HG03354 (cell line): ENCODE data around the gene BEND7.
A peak's percentile ranks its signal among the peaks of the same experiment; 100 is the strongest.
"Not testable (repeated sequence)": the region's sequence is repeated elsewhere in the genome, so short reads cannot be mapped to it uniquely, and the experiment has no call there.

ENCODE experiments used
- ATAC-seq: cut with Tn5 transposase; IDR thresholded peaks from one replicate; pipeline ENCODE4 v1.9.1; 2021; ENCODE audit warnings: mild to moderate bottlenecking; ENCODE audit not compliant: unreplicated experiment, poor library complexity, severe bottlenecking

BEND7 gene, protein sequence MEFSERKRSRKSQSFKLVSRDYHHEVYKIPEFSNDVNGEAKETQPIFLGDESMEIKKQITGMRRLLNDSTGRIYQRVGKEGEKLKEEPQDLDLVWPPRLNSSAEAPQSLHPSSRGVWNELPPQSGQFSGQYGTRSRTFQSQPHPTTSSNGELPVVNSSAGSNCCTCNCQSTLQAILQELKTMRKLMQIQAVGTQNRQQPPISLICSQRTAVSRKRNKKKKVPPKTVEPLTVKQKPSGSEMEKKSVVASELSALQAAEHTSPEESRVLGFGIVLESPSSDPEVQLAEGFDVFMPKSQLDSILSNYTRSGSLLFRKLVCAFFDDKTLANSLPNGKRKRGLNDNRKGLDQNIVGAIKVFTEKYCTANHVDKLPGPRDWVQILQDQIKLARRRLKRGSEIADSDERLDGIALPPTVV

DNA sequence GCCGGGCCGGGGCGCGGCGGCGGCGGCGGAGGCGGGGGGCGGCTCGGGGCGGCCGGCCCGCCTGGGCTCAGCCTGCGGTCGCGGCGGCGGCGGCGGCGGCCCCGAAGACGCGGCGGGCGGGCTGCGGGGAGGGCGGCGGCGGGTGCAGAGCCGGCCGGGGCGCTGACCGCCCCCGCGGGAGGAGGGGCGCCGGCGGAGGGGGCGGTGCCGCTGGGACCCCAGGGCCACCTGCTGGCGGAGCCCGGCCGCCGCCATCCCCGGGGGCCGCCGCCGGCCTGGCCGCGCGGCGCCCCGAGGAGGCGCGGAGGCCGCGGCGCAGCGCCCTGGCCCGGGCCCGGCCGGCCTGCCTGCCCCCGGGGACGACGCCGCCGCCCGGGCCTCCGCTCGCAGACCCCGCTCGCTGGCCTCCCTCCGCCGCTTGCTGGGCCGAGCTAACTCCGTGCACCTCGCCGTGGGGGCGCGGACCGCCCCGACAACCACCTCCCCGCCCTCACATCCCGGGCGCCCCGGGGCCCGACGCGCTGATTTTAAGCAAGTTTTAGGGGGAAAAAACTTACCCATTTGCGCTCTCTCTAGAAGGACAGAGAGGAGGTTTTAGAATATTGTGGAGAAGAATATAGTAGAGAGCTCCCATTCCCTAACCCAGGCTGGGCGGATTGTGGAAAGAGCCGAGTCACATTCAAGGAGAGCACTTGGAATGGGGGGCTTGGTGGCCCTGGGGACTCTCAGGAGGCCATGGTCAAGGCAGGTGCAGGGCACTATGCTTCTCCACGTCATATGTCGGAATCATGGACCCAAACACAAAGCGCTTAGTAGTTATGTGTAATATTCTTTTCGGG lies at the start of gene BEND7:
BEND7 (minus strand) TSS at position 140 of the 839 bp plus-strand sequence. CDS start 481 bp downstream, outside the sequence.
- ATAC-seq = peak; percentile 44

GRCh38 chr10:13573960-13574359 lies 45.1 kb upstream of the BEND7 start:
- ATAC-seq = no peak

DNA sequence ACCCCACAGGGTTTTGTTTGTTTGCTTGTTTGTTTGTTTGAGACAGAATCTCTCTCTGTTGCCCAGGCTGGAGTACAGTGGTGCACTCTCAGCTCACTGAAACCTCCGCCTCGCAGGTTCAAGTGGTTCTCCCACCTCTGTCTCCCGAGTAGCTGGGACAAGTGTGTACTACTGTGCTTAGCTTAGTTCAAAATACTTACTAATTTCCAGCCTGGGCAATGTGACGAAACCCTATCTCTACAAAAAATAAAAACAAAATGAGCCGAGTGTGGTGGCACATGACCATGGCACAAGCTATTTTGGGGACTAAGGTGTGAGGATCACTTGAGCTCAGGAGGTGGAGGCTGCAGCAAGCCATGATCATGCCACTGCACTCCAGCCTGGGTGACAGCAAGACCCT lies 42.7 kb upstream of the BEND7 start:
- no peak for ATAC-seq

- ATAC-seq = no peak
Observed at GRCh38 chr10:13567030-13567429, 38.2 kb upstream of the BEND7 start.

GRCh38 chr10:13564576-13564975 lies 35.8 kb upstream of the BEND7 start:
- no peak for ATAC-seq

DNA sequence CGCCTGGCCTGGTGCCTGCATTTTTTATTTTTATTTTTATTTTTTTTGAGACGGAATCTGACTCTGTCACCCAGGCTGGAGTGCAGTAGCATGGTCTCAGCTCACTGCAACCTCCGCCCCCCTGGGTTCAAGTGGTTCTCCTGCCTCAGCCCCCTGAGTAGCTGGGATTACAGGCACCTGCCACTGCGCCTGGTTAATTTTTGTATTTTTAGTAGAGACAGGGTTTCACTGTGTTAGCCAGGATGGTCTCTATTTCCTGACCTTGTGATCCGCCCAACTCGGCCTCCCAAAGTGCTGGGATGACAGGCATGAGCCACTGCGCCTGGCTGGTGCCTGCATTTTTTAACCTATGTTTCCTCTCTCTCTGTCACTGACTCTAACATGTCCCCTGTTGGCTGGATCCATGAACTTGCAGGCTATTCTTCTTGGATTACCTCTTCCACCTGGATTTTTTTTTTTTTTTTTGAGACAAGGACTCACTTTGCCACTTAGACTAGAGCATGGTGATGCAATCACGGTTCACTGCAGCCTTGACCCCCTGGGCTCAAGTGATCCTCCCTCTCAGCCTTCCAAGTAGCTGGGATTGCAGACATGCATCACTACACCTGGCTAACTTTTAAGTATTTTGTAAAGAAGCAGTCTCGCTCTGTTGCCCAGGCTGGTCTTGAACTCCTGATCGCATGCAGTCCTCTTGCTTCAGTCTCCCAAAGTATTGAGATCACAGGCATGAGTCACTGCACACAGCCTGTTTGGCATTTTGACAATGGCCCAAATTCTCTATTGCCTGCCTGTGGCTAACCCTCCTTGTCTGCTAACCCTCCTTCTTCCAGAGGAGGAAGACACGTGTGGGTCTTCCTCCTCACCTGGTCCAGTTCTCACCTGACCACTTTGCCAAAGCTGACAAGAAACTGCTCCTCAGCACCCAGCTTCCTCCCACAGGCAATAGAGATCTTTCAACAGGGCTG lies 34.9 kb upstream of the BEND7 start:
- ATAC-seq = no peak

DNA sequence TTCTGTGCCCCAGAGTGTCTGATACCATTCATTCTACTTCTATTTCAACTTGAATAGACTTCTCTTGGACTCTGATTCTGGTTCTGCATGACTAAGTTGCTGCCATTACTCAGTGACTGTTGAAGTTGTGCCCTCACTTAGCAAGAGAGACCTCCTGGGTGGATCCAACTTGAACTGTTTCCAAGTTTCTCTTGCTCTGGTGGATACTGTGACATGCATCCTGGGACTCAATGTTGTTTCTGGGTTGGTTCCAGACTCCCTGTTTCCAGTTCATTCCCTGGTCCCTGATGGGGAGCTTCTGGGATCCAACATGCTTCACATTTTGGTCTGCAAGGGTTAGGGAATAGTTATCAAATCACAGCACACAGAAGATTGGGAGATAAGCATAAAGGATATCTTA lies 31.8 kb upstream of the BEND7 start:
- ATAC-seq = no peak

- no peak for ATAC-seq
Observed at GRCh38 chr10:13559124-13559700, 30.4 kb upstream of the BEND7 start.

GRCh38 chr10:13555884-13556510 lies 27.2 kb upstream of the BEND7 start:
- no peak for ATAC-seq

DNA sequence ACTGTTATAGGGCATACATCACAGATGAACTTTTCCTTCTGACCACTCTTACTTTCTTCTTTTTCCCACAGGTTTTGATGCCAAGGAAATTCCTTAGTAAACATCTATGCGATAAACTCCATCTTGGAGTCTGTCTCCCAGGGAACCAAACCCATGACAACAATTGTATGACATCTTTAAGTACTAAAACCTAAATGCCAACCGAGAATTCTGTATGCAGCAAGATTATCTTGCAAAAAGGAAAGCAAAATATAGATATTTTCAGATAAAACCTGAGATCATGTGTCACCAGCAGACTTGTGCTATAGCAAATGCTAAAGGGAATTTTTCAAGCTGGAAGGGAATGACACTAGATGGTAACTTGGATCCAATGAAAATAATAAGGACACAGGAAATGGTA lies 22.0 kb upstream of the BEND7 start:
- no peak for ATAC-seq

- ATAC-seq = no peak
Observed at GRCh38 chr10:13542533-13542932, 13.7 kb upstream of the BEND7 start.

DNA sequence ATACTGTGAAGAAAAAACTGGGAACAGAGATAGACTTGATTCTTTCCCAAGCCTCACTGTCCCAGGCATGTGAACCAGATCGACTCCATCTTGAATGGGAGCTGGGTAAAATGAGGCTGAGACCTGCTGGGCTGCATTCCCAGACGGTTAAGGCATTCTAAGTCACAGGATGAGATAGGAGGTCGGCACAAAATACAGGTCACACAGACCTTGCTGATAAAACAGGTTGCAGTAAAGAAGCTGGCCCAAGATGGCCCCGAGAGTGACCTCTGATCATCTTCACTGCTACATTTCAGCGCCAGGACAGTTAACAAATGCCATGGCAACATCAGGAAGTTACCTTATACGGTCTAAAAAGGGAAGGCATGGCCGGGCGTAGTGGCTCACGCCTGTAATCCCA lies 9.2 kb upstream of the BEND7 start:
- not testable (repeated sequence) for ATAC-seq

GRCh38 chr10:13536674-13537366 lies 8.0 kb upstream of the BEND7 start:
- no peak for ATAC-seq

GRCh38 chr10:13535346-13535745 lies 6.5 kb upstream of the BEND7 start:
- ATAC-seq = no peak

- ATAC-seq = no peak
Observed at GRCh38 chr10:13529714-13529973, 830 bp upstream of the BEND7 start.

- peak; percentile 27 for ATAC-seq
Observed at GRCh38 chr10:13528123-13528874, 515 bp downstream of the BEND7 start.

GRCh38 chr10:13527864-13528122 lies 1.0 kb downstream of the BEND7 start:
- no peak for ATAC-seq
